Measurements from ENCODE around the gene TPP2. TPM values are rescaled to one million over a fixed set of nuclear protein-coding genes. Genes with fewer than 3 reads are reported as not detected.

Gene TPP2
- 47.9 and 61.1 TPM in 2 replicates for total RNA-seq

DNA sequence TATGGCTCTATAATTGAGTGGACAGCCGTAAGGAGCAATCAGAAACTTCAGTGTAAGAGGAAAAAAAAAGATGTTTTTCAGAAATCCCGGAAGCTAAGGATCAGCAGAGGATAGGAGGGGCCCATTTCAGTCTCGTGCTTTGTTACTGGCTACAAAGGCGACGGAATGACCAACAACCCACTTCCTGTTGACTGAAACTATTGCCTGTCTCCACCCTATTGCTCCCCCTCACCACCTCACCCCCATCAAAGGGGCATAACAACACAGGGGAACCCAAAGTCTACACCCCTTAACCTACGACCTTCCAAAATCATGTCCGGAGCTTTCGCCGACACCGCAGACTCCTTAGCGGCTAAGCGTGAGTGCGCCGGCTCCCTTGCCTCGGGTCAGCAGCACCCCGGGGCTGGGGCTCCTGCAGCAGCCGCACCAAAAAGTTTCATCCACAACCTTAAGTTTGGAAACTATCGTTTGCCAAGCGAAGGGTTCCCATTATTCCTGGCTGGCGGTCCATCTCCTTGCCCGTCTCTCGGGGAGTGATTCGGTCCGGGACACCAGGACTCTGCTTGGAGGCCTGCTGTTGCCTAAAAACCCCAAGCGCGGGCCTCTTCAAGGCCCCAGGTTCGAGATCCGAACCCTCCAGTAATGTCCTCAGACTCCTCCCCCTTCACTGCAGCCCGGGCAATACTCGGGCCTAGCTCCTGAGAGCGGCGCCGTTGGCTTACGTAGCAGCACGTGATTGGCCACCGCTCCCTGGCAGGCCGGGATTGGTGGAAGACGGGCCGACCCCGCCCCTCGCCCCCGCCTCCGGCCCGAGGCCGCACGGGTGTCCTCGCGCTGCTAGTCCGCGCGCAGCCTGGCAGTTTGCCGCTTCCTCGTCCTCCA is at the start of gene TPP2:
Gene TPP2, plus strand, starts transcription at position 840 of the 882 bp plus-strand sequence. CDS start 53 bp downstream, outside the sequence.
- TF ChIP-seq, protein P1, sequence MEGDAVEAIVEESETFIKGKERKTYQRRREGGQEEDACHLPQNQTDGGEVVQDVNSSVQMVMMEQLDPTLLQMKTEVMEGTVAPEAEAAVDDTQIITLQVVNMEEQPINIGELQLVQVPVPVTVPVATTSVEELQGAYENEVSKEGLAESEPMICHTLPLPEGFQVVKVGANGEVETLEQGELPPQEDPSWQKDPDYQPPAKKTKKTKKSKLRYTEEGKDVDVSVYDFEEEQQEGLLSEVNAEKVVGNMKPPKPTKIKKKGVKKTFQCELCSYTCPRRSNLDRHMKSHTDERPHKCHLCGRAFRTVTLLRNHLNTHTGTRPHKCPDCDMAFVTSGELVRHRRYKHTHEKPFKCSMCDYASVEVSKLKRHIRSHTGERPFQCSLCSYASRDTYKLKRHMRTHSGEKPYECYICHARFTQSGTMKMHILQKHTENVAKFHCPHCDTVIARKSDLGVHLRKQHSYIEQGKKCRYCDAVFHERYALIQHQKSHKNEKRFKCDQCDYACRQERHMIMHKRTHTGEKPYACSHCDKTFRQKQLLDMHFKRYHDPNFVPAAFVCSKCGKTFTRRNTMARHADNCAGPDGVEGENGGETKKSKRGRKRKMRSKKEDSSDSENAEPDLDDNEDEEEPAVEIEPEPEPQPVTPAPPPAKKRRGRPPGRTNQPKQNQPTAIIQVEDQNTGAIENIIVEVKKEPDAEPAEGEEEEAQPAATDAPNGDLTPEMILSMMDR (conservative IDR thresholded peaks at IDR 0.05; ENCODE audit: low read depth, low read length): no peak
- peak within 1 kb of the TSS; percentile 93 for H3K4me3 ChIP-seq (ENCODE audit: low read depth, low read length)
- DNase-seq (ENCODE audit: low read depth): peak; percentile 77

DNA sequence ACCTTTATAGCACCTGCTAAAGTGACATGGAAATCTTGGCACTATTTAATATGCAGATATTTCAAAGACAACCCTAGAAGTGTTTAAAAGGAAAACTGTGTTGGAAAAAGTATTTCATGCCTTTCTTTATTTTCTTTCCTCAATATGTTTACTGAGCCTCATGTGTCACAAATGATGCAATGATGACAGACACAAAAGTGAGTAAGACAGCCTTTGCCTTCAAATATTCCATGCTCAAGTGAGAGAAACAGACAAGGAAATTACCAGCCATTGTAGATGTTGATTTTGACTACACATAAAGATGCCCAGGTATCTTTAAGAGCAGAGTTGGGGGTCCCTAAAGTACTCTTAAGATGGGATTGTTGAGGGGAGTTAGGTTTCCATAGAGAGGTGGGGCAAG is 48.0 kb upstream of the TPP2 start:
- no peak for DNase-seq (ENCODE audit: low read depth)

DNA sequence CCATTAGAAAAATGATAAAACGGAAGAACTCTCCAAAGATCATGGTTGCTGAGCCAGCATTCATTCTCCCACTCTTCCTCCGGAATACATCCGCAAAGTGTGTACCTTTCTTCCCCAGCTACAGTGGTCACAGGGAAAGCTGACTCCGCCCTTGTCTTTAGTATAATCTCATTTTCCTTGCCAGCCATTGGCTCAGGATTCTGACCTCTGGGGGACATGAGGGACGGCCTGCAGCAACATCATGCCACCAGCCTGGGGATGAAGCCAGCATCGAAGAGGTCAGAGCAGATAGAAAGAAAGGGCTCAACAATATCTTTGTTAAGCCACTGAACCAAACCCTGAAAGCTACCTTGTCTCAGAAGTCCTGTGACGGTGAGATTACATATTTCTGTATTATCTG is 46.3 kb upstream of the TPP2 start:
- DNase-seq (ENCODE audit: low read depth): no peak
- TF ChIP-seq, protein P1 (conservative IDR thresholded peaks at IDR 0.05; ENCODE audit: low read depth, low read length): no peak
- no peak overlapping the region for H3K4me3 ChIP-seq (ENCODE audit: low read depth, low read length)

More for the DNA sequence above, 48.0 kb upstream of the TPP2 start:
- TF ChIP-seq, protein P1 (conservative IDR thresholded peaks at IDR 0.05; ENCODE audit: low read depth, low read length): no peak
- no peak overlapping the region for H3K4me3 ChIP-seq (ENCODE audit: low read depth, low read length)

DNA sequence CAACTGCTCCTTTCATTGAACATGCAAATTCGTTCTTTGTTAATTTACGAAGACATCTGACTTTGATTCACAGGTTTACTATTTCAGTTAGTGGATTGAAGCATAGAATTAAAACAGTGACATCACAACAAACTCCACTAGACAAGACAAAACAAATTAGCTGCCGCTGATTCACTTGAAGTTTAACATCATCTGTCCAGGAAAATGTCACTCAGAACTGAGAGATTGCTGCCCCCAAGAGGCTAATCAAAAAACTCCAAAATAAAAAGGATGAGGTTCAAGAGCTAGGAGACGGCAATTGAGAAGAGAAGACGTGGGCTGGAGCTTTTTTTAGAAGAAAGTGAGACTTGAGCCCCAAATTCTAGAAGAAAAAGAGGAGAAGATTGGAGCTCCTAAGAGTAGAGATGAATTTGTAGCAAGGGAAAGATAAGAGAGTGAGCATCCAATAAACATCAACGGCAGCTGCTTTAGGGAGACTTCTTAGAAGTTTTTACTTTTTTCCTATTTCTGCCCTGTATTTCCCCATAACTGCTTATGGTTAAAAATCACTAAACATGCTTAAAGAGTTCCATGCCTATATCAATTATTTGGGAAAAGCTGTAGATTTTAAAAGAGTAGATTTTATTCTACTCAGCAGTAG is 40.8 kb upstream of the TPP2 start:
- DNase-seq (ENCODE audit: low read depth): peak; percentile 22
- H3K4me3 ChIP-seq (ENCODE audit: low read depth, low read length): no peak overlapping the region
- TF ChIP-seq, protein P1 (conservative IDR thresholded peaks at IDR 0.05; ENCODE audit: low read depth, low read length): peak; percentile 59

DNA sequence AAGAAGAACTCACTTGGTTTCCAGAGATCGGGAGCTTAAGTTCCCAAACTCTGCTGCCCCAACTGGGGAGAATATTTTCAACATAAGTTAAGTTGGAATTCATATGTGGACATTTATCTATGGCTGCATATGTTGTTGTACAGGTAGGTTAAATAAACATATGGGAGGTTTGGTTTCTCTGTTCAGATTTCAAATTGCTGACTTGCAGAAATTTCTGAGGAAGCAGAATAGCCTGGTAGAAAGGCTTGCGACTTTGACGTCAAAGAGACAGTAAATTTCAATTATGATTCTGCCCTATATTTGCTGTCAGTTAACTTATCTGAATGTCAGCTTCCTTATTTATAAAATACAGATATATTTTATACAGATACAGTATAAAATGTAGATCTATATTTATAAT is 40.0 kb upstream of the TPP2 start:
- TF ChIP-seq, protein P1 (conservative IDR thresholded peaks at IDR 0.05; ENCODE audit: low read depth, low read length): no peak
- no peak for DNase-seq (ENCODE audit: low read depth)

DNA sequence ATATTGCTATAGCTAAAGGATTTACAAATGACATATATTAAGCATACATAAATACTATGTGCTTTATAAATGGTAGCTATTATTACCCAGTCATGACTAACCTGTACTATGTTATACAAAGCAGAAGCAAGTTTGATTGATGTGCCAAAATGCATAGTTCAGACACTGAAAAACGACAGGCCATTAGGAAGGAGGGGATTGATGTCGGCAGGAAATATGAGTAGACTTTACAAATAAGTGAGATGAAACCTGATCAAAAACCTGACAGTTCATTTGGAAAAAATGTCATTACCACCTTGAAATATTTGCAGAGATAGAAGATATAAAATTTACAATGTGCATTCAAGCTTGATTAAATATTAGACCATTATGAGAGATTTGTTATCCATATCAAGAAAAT is 38.8 kb upstream of the TPP2 start:
- TF ChIP-seq, protein P1 (conservative IDR thresholded peaks at IDR 0.05; ENCODE audit: low read depth, low read length): no peak
- DNase-seq (ENCODE audit: low read depth): no peak

More for the DNA sequence above, 40.0 kb upstream of the TPP2 start:
- no peak overlapping the region for H3K4me3 ChIP-seq (ENCODE audit: low read depth, low read length)

More for the DNA sequence above, 38.8 kb upstream of the TPP2 start:
- no peak overlapping the region for H3K4me3 ChIP-seq (ENCODE audit: low read depth, low read length)

All from epithelial cell of proximal tubule (primary cell).